ENCODE results near the gene PVR. TPM values are rescaled to one million over a fixed set of nuclear protein-coding genes. Genes with fewer than 3 reads are reported as not detected.

The PVR gene
- total and polyA plus RNA-seq, 10 of the 15 experiments (the other 5 are each of a cell fraction or from before 2014, with no cell fraction given): 0.07 to 4.0 (median 1.9) TPM

- Histone ChIP-seq H2AFZ (ENCODE audit: control insufficient read depth, low read depth, low read length) (no peak overlapping the region), H3K9ac (ENCODE audit: control insufficient read depth, insufficient read depth, low read length) (no peak overlapping the region), H3K4me2 (ENCODE audit: control insufficient read depth, insufficient read depth) (no peak overlapping the region), H3K4me1 (ENCODE audit: control insufficient read depth, insufficient read depth, low read length) (no peaks in the 10 kb centered on the region; the same call in 1 of the 2 replicates), H3K27me3 (replicated peaks in 1 of 2; ENCODE audit: control insufficient read depth in 2 of 2, insufficient read depth in 2 of 2, low read length in 1 of 2) (no peaks in the 10 kb centered on the region), H3K27ac (ENCODE audit: control insufficient read depth, insufficient read depth) (no peak overlapping the region), H3K4me3 (no peak overlapping the region), H3K9me3 (replicated peaks; ENCODE audit: control insufficient read depth, insufficient read depth, low read length) (no peaks in the 10 kb centered on the region), H4K20me1 (ENCODE audit: control insufficient read depth, insufficient read depth) (no peaks in the 10 kb centered on the region), H3K79me2 (ENCODE audit: control insufficient read depth, insufficient read depth, low read length) (no peaks in the 10 kb centered on the region), H3K36me3 (ENCODE audit: control insufficient read depth in 2 of 2, insufficient read depth in 2 of 2, low read length in 1 of 2) (no peaks in the 10 kb centered on the region)
- BruUV-seq (replicated peaks): no TSS peak
- ChIA-PET POLR2A (no interaction called here), SMC1A (ENCODE audit: uncharacterized antibody, unreplicated experiment) (no interaction called here), RAD21 (ENCODE audit: unreplicated experiment) (no interaction called here), CTCF (no interaction called here)
- no peak for FAIRE-seq
- TF ChIP-seq KLF5 (IDR thresholded peaks at IDR 0.05; ENCODE audit: partially characterized antibody) (no peak), USF2 (IDR thresholded peaks at IDR 0.05; ENCODE audit: borderline replicate concordance, low read depth, low read length) (no peak), YBX1 (IDR thresholded peaks at IDR 0.05) (no peak), SPI1 (IDR thresholded peaks at IDR 0.05; ENCODE audit: borderline replicate concordance, insufficient read depth, low read depth, low read length) (no peak), EED (IDR thresholded peaks at IDR 0.05; ENCODE audit: low read depth) (no peak), ZNF592 (IDR thresholded peaks at IDR 0.05) (no peak)
- no peak for ATAC-seq
- 59% methylated on average over 1 of the region's 1 CpG for WGBS (ENCODE audit: insufficient coverage, insufficient replicate concordance, low lambda C conversion rate, missing lambda C conversion rate)
- DNase-seq (ENCODE audit: low read depth, low spot score): no peak
- in situ Hi-C loops (cut with MboI) (no loop called here), intact Hi-C loops (cut with micrococcal nuclease; ENCODE audit: unreplicated experiment) (no loop called here)
These were observed 61.3 kb downstream of the PVR start for GRCh38 chr19:44704982-44705381.
